ENCODE data around the gene USP25.

DNA sequence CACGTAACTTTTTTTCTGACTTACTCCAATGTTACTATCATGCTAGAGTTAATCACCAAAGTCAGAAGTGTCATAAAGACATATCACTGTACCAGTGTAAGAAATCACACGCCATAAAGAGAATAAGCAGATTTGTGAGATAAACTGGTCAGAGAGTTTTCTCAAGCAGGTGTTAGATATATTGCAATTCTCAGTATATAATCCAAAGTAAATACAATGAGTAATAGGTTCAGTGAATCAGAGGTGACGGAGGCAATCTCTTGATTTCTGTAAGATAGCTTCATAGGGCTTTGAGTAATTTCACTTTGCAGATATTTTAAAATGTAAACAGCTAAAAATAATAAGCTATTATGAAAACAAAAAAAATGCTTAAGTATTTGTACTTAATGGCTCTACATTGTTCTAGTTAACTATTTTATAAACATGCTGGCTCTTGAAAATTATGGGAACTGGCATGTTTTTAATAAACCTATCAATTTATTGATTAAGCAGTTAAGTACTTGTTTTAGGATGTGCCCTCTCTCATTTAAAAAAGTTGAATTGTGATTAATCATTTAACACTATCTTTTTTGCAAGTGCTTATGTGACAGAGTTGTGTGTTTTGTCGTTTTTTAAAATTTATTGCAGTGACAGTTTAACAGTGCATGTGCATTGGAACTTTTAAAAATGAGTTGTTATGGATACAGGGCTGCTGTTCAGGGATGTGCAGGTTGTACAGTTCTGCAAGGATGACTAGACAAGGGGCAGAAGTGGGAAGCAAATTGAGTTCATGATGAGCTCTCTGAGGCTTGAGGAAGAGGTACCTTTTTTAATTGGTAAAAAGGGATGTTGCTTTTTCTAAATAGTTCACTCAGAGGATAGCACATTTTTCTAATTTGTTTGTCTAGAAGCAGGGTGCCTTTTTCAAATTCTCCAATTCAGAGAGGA lies 119.1 kb downstream of the USP25 start:
- TF ChIP-seq, protein P1, sequence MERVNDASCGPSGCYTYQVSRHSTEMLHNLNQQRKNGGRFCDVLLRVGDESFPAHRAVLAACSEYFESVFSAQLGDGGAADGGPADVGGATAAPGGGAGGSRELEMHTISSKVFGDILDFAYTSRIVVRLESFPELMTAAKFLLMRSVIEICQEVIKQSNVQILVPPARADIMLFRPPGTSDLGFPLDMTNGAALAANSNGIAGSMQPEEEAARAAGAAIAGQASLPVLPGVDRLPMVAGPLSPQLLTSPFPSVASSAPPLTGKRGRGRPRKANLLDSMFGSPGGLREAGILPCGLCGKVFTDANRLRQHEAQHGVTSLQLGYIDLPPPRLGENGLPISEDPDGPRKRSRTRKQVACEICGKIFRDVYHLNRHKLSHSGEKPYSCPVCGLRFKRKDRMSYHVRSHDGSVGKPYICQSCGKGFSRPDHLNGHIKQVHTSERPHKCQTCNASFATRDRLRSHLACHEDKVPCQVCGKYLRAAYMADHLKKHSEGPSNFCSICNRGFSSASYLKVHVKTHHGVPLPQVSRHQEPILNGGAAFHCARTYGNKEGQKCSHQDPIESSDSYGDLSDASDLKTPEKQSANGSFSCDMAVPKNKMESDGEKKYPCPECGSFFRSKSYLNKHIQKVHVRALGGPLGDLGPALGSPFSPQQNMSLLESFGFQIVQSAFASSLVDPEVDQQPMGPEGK (tag by site-specific recombination; IDR thresholded peaks at IDR 0.05) = no peak
- no peak for TF ChIP-seq ZNF2 (tag by site-specific recombination; IDR thresholded peaks at IDR 0.05)
- TF ChIP-seq ZNF16 (tag by site-specific recombination; IDR thresholded peaks at IDR 0.05; ENCODE audit: low read depth) = no peak
- TF ChIP-seq ZNF629 (tag by site-specific recombination; IDR thresholded peaks at IDR 0.05) = 0 out of 2 replicates have a peak, but pooled peaks have one; percentile 21
- TF ChIP-seq ZIC2 (tag by site-specific recombination; IDR thresholded peaks at IDR 0.05) = no peak
- TF ChIP-seq, protein P2, sequence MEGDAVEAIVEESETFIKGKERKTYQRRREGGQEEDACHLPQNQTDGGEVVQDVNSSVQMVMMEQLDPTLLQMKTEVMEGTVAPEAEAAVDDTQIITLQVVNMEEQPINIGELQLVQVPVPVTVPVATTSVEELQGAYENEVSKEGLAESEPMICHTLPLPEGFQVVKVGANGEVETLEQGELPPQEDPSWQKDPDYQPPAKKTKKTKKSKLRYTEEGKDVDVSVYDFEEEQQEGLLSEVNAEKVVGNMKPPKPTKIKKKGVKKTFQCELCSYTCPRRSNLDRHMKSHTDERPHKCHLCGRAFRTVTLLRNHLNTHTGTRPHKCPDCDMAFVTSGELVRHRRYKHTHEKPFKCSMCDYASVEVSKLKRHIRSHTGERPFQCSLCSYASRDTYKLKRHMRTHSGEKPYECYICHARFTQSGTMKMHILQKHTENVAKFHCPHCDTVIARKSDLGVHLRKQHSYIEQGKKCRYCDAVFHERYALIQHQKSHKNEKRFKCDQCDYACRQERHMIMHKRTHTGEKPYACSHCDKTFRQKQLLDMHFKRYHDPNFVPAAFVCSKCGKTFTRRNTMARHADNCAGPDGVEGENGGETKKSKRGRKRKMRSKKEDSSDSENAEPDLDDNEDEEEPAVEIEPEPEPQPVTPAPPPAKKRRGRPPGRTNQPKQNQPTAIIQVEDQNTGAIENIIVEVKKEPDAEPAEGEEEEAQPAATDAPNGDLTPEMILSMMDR (tag by site-specific recombination; IDR thresholded peaks at IDR 0.05) = no peak
- TF ChIP-seq ZNF302 (tag by site-specific recombination; IDR thresholded peaks at IDR 0.05; ENCODE audit: low read depth) = no peak
- TF ChIP-seq, protein P3, sequence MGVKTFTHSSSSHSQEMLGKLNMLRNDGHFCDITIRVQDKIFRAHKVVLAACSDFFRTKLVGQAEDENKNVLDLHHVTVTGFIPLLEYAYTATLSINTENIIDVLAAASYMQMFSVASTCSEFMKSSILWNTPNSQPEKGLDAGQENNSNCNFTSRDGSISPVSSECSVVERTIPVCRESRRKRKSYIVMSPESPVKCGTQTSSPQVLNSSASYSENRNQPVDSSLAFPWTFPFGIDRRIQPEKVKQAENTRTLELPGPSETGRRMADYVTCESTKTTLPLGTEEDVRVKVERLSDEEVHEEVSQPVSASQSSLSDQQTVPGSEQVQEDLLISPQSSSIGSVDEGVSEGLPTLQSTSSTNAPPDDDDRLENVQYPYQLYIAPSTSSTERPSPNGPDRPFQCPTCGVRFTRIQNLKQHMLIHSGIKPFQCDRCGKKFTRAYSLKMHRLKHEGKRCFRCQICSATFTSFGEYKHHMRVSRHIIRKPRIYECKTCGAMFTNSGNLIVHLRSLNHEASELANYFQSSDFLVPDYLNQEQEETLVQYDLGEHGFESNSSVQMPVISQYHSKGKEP (tag by site-specific recombination; IDR thresholded peaks at IDR 0.05) = no peak
- no peak for TF ChIP-seq ZNF473 (tag by site-specific recombination; IDR thresholded peaks at IDR 0.05)
- no peak for TF ChIP-seq ZNF530 (tag by site-specific recombination; IDR thresholded peaks at IDR 0.05; ENCODE audit: low read depth)
- TF ChIP-seq MZF1 (tag by site-specific recombination; IDR thresholded peaks at IDR 0.05; ENCODE audit: borderline replicate concordance) = no peak
- TF ChIP-seq ZNF561 (tag by site-specific recombination; IDR thresholded peaks at IDR 0.05; ENCODE audit: borderline replicate concordance) = no peak
- TF ChIP-seq HOXD13 (CRISPR knock-in tag; IDR thresholded peaks at IDR 0.05; ENCODE audit: borderline replicate concordance) = no peak

Measured in HEK293 (cell line).